Occipital lobe (tissue), 2 donors: ENCODE measurements around the gene BATF3. TPM values are rescaled to one million over a fixed set of nuclear protein-coding genes. Genes with fewer than 3 reads are reported as not detected.
"Not testable (repeated sequence)": the region's sequence is repeated elsewhere in the genome, so short reads cannot be mapped to it uniquely, and the experiment has no call there.

Source experiments
- DNase-seq: peaks from one replicate; lab custom pipeline; 2025; lab: John Stamatoyannopoulos, UW
- total RNA-seq: library from RNA; depleted of rRNA; stranded (reverse); fragments of >200 nt; gene quantifications from one replicate; pipeline ENCODE4 v1.2.3, GENCODE V29; 2014

Gene BATF3
- total RNA-seq, 1 donor from 2014 or later, result 8.0 TPM

GRCh38 chr1:212664409-212665199 is 35.0 kb downstream of the BATF3 start:
- DNase-seq, result no peak

GRCh38 chr1:212658250-212658649 is 41.4 kb downstream of the BATF3 start:
- DNase-seq, result not testable (repeated sequence)

GRCh38 chr1:212656730-212657129 is 42.9 kb downstream of the BATF3 start:
- DNase-seq, result no peak

- DNase-seq, result no peak
Observed at GRCh38 chr1:212655668-212656440, 43.8 kb downstream of the BATF3 start.

- no peak for DNase-seq
Observed at GRCh38 chr1:212652609-212653008, 47.0 kb downstream of the BATF3 start.

DNA sequence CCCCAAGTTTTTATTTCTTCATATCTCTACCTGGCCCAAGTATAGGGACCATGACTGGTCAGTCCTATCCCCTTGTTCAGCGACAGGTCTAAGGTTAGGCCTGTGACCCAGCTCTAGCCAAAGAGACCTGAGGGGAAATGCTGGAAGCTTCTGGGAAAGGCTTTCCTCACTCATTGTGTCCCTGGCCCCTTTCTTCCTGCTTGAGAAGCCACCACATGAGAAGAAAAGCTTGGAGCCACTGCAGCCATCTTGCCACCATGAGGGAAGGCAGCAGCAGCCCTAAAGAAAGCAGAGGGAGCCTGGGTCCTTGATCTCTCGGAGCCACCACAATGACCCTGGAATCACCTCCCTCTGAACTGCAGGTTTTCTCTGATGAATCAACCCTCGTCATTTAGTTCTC is 47.7 kb downstream of the BATF3 start:
- DNase-seq, result no peak

DNA sequence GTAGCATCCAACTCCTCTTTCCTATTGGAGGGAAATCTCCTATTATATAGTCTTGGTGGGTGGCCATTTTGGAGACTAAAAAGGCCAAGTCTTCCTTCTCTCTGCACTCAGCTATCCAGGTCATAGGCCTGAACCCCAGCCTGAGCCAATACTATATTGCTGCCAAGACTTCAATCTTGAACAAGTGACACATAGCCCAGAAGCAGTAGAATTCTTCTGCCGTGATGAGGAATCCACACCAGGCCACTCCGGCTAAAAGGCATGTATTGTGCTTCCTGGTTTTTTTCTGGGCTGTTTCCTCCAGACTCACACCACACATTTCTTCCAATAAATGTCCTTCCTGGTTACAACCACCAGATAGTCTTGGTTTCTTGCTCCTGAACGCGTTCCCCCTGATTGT is 48.1 kb downstream of the BATF3 start:
- DNase-seq, result no peak

DNA sequence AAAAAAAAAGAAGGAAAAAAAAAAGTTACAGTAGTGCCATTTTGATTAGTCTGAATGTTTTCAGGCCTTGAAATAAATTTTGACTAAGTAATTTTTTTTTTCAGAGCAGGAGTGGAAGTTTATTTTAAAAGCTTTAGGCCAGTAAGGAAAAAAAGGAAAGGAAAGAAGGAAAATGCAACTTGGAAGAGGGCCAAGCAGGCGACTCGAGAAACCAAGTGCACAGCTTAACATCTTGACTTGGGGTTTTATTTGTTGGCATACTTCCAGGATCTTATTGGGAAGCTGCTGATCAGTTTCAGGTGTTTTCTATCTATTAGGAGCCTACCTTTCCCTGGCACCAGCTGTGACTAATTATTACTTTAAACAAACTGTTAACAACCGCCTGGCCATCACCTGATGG is 49.4 kb downstream of the BATF3 start:
- no peak for DNase-seq

DNA sequence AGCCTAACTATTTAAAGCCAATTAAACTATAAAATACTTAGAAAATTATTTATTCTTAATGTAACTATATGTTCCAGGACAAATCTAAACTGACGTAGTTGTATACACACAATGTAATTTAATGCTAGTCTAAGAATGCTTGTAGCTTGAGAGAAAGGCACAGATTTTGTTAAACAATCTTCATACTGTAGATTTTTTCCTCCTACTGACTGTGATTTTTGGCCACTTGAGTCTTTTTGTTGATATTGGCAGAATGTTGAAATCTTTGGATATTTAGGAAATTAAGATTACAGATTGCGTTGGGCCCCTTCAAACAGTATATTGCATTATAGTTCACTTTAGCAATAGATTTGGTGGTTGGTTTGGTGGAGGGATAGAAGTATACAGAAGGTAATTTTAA is 50.6 kb downstream of the BATF3 start:
- no peak for DNase-seq

GRCh38 chr1:212648431-212648830 is 51.2 kb downstream of the BATF3 start:
- DNase-seq, result no peak

DNA sequence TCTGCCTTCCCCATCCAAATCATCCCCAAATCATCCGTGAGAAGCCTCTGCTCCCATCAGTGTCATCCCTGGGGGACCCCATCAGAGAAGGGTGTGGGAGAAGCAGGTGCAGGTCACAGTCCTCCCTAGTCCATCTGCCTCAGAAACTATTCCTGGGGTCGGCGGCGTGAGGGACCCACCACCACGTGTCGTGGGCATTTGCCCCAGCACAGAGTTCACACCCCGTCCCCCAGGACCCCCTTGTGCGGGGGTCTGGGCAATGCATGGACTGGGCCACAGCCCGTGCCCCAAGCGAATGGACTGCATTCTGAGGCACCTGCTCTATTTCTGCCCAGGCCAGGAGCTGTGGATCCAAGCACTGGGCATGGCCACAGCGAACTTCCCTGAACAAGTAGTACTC is 52.6 kb downstream of the BATF3 start:
- DNase-seq, result no peak

GRCh38 chr1:212646588-212646987 is 53.1 kb downstream of the BATF3 start:
- no peak for DNase-seq

GRCh38 chr1:212645546-212646543 is 53.8 kb downstream of the BATF3 start:
- no peak for DNase-seq

- DNase-seq, result no peak
Observed at GRCh38 chr1:212644866-212645545, 54.6 kb downstream of the BATF3 start.

GRCh38 chr1:212643877-212644276 is 55.8 kb downstream of the BATF3 start:
- DNase-seq, result no peak

DNA sequence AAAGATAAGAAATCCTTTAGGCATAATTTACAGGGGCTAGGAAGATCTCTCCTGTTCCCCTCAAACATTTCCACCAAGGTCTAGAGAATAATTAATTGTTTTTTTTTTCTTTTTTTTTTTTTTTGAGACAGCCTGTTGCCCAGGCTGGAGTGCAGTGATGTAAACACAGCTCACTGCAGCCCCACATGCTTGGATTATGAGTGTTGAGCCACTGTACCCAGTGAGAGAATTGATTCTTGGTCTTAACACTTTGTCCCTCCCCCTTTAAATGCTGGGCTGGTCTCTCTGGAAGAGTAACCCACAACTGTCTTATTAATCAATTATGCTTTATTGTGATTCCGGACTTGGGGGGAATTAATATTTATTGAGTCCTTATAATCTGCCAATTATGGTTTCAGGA is 57.7 kb downstream of the BATF3 start:
- DNase-seq, result no peak

- no peak for DNase-seq
Observed at GRCh38 chr1:212640223-212640878, 59.3 kb downstream of the BATF3 start.

- not testable (repeated sequence) for DNase-seq
Observed at GRCh38 chr1:212639524-212639923, 60.1 kb downstream of the BATF3 start.

GRCh38 chr1:212638492-212639151 is 61.0 kb downstream of the BATF3 start:
- DNase-seq, result peak; percentile 5

- DNase-seq, result peak; percentile 28
Observed at GRCh38 chr1:212637902-212638301, 61.7 kb downstream of the BATF3 start.
